Measurements from ENCODE around the gene FXYD6.
A peak's percentile ranks its signal among the peaks of the same experiment; 100 is the strongest.

Gene FXYD6

DNA sequence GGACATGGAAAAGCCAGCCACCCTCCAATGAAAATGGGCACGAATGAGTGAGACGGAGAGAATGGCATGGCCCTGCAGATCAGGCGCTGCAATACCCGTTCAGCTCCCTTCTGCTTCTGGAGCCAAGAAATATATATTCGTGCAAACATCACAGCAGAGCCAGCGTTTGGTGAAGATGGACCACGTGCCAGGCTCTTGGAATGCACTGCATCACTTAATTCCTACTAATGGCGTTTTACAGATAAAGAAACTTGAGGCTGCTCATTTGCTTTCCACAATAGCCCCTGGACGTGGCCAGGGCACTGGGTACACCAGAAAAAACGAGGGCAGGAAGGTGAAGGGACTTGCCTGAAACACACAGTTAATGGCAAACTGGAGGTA is 50.3 kb downstream of the FXYD6 start:
- H3K27me3 Mint-ChIP-seq = peaks cover 46% of the 10 kb centered on the region
- no peaks in the 10 kb centered on the region for H3K36me3 Mint-ChIP-seq
- DNase-seq = no peak
- H3K4me3 Mint-ChIP-seq = no peak overlapping the region
- no peak overlapping the region for H3K27ac Mint-ChIP-seq
- CTCF ChIA-PET = interaction anchor here (1.3 to 9.5 kb wide), 2 partner anchors 120 to 227 kb away, joined by 5 to 137 read pairs; no protein-coding TSS in a partner anchor
- peaks cover 74% of the 10 kb centered on the region for H3K4me1 Mint-ChIP-seq
- H3K9me3 Mint-ChIP-seq = no peaks in the 10 kb centered on the region

GRCh38 chr11:117825538-117826189 is 50.8 kb downstream of the FXYD6 start:
- Mint-ChIP-seq H3K4me1 (peaks cover 69% of the 10 kb centered on the region), H3K9me3 (no peaks in the 10 kb centered on the region), H3K27me3 (peaks cover 42% of the 10 kb centered on the region), H3K4me3 (no peak overlapping the region), H3K36me3 (no peaks in the 10 kb centered on the region), H3K27ac (no peak overlapping the region)
- CTCF ChIA-PET = interaction anchor here (0.6 to 11.5 kb wide), 4 partner anchors 18 to 228 kb away, joined by 3 to 270 read pairs (median 71); no protein-coding TSS in a partner anchor
- no peak for DNase-seq

GRCh38 chr11:117824571-117825537 is 51.6 kb downstream of the FXYD6 start, which contains the start of gene FXYD2:
TSS of gene FXYD2 (minus strand) at chr11:117824744. CDS start at chr11:117824678, 66 bp downstream.
- Mint-ChIP-seq H3K36me3 (no peaks in the 10 kb centered on the region), H3K27ac (peak within 1 kb of the TSS; percentile 12), H3K9me3 (no peaks in the 10 kb centered on the region), H3K4me3 (no peak within 1 kb of the TSS), H3K4me1 (peaks cover 62% of the 10 kb centered on the region), H3K27me3 (peaks cover 42% of the 10 kb centered on the region)
- CTCF ChIA-PET = interaction anchor here (0.6 to 11.5 kb wide), 9 partner anchors 10 to 229 kb away, joined by 3 to 270 read pairs (median 7); no protein-coding TSS in a partner anchor
- DNase-seq = no peak

DNA sequence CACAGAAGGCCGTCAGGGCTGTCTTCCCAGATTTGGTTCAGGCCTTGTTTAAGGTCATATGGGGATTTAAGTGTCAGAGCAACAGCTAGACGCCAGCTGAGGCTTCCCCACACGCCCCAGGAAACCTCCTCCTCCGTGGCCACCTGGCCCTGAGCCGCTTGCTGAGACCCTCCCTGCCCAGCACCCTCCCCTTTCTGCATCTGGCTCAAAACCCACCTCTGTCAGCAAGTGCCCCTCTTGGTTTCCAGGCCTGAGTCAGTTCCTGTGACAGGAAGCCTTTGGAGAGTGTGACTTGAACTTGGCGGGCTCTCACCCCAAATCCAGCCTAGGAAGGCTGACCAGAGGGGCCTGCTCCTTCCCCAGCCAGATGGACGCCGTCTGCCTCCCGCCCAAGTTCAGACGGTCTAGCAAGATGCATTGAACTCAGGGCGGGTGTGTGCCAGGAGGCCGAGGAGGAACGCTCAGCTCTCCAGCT is 52.5 kb downstream of the FXYD6 start:
- CTCF ChIA-PET = interaction anchor here (0.8 to 11.5 kb wide), 17 partner anchors 9 to 348 kb away, joined by 3 to 270 read pairs (median 5); partner anchors contain the start of genes FXYD6 and IL10RA
- peak overlapping the region; percentile 12 for H3K27ac Mint-ChIP-seq
- no peak for DNase-seq
- H3K9me3 Mint-ChIP-seq = no peaks in the 10 kb centered on the region
- H3K36me3 Mint-ChIP-seq = no peaks in the 10 kb centered on the region
- H3K27me3 Mint-ChIP-seq = peaks cover 42% of the 10 kb centered on the region
- H3K4me1 Mint-ChIP-seq = peaks cover 56% of the 10 kb centered on the region
- no peak overlapping the region for H3K4me3 Mint-ChIP-seq

GRCh38 chr11:117823294-117823945 is 53.0 kb downstream of the FXYD6 start:
- DNase-seq = peak; percentile 59
- Mint-ChIP-seq H3K9me3 (no peaks in the 10 kb centered on the region), H3K36me3 (no peaks in the 10 kb centered on the region), H3K27me3 (peaks cover 38% of the 10 kb centered on the region), H3K4me1 (peaks cover 53% of the 10 kb centered on the region), H3K27ac (no peak overlapping the region), H3K4me3 (no peak overlapping the region)
- CTCF ChIA-PET = interaction anchor here (0.8 to 11.5 kb wide), 23 partner anchors 8 to 348 kb away, joined by 3 to 270 read pairs (median 5); partner anchors contain the start of genes FXYD6 and IL10RA

- peaks cover 30% of the 10 kb centered on the region for H3K27me3 Mint-ChIP-seq
- DNase-seq = peak; percentile 67
- H3K27ac Mint-ChIP-seq = no peak overlapping the region
- H3K4me1 Mint-ChIP-seq = peaks cover 53% of the 10 kb centered on the region
- H3K9me3 Mint-ChIP-seq = no peaks in the 10 kb centered on the region
- CTCF ChIA-PET = interaction anchor here (0.6 to 11.5 kb wide), 22 partner anchors 10 to 349 kb away, joined by 3 to 270 read pairs (median 5); partner anchors contain the start of genes FXYD6 and IL10RA
- no peak overlapping the region for H3K4me3 Mint-ChIP-seq
- no peaks in the 10 kb centered on the region for H3K36me3 Mint-ChIP-seq
These were observed 54.1 kb downstream of the FXYD6 start for GRCh38 chr11:117822074-117823033.

GRCh38 chr11:117821431-117821830 is 55.0 kb downstream of the FXYD6 start:
- Mint-ChIP-seq H3K36me3 (no peaks in the 10 kb centered on the region), H3K4me1 (peaks cover 56% of the 10 kb centered on the region), H3K27me3 (peaks cover 27% of the 10 kb centered on the region), H3K27ac (no peak overlapping the region), H3K4me3 (no peak overlapping the region), H3K9me3 (no peaks in the 10 kb centered on the region)
- DNase-seq = peak; percentile 11
- CTCF ChIA-PET = interaction anchor here (0.7 to 11.5 kb wide), 7 partner anchors 13 to 233 kb away, joined by 3 to 270 read pairs (median 9); no protein-coding TSS in a partner anchor

GRCh38 chr11:117820516-117820915 is 55.9 kb downstream of the FXYD6 start:
- H3K4me1 Mint-ChIP-seq = peaks cover 65% of the 10 kb centered on the region
- CTCF ChIA-PET = interaction anchor here (0.9 to 11.5 kb wide), 4 partner anchors 13 to 232 kb away, joined by 3 to 270 read pairs (median 70); no protein-coding TSS in a partner anchor

DNA sequence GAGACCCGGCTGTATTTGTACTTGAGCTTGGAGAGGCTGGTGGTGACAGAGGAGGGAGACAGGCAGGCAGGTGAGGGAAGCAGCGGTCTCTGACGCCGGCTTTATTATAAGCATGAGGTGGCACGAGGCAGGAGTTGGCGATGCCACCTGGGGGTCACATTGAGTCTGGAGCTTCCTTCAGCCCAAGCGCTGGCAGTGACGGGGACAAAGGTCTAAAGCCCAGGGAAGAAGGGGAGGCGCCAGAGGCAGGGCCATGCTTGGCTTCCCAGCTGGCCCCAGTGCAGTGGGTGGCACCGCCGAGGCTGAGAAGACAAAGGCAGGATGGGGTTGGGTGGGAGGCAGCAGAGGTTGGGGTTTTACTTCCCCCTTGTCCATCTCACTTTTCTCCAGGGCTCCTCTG is 56.4 kb downstream of the FXYD6 start:
- Mint-ChIP-seq H3K4me3 (no peak overlapping the region), H3K27me3 (peaks cover 13% of the 10 kb centered on the region), H3K9me3 (no peaks in the 10 kb centered on the region), H3K4me1 (peaks cover 67% of the 10 kb centered on the region), H3K27ac (no peak overlapping the region), H3K36me3 (no peaks in the 10 kb centered on the region)
- no peak for DNase-seq
- CTCF ChIA-PET = interaction anchor here (0.9 to 11.5 kb wide), 3 partner anchors 12 to 232 kb away, joined by 3 to 270 read pairs (median 4); no protein-coding TSS in a partner anchor

More at GRCh38 chr11:117820516-117820915, 55.9 kb downstream of the FXYD6 start:
- Mint-ChIP-seq H3K27me3 (peaks cover 18% of the 10 kb centered on the region), H3K9me3 (no peaks in the 10 kb centered on the region), H3K36me3 (no peaks in the 10 kb centered on the region), H3K4me3 (no peak overlapping the region), H3K27ac (no peak overlapping the region)
- no peak for DNase-seq

DNA sequence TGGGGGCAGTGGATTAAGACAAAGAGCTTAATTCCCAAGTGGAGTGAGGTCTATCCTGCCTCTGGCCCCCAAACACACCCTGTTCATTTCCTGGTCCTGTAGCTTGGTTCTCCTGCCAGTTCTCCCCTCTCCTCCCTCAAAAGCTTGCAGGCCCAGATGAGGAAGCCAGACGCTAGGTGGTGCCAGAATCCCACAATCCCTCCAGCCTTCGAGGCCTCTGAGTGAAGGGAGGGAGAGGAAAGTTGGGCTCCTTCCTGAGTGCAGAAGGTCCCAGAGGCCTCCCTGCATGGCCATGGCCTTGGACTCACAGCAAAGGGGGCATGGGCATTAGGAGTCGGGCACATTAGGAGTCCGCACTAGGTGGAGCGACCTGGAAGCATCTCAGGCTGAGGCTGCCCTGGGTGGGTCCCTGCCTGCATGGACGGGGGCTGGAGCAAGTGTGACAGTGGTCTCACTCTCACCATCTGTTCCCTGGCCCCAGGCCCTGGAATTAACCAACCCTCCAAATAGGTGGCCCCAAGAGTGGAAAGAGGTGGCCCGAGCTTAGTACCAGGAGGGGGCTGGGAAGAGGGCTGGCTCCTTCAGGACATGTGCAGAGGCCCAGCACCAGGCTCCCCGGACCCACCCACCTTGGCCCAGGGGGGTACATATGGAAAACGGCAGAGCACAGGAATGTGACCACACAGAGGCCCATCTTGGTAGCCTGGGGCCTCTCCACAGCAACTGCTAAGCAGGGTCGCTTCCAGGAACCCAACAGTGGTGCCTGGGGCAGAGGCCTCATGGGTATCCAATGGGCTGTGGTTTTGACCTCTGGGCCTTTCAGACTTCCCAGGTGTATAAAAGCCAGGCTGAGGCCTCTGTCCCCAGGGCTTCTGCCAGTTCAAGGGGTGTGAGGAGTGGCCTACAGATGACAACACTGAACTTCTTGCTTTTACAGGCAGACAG is 57.1 kb downstream of the FXYD6 start:
- CTCF ChIA-PET = interaction anchor here (0.9 to 11.5 kb wide), 10 partner anchors 11 to 394 kb away, joined by 3 to 270 read pairs (median 12); no protein-coding TSS in a partner anchor
- Mint-ChIP-seq H3K27me3 (peaks cover 6% of the 10 kb centered on the region), H3K4me1 (peaks cover 67% of the 10 kb centered on the region), H3K9me3 (no peaks in the 10 kb centered on the region), H3K4me3 (no peak overlapping the region), H3K36me3 (no peaks in the 10 kb centered on the region), H3K27ac (no peak overlapping the region)
- no peak for DNase-seq

GRCh38 chr11:117818041-117818873 is 58.2 kb downstream of the FXYD6 start:
- Mint-ChIP-seq H3K36me3 (no peaks in the 10 kb centered on the region), H3K4me3 (no peak overlapping the region), H3K27me3 (peaks cover 4% of the 10 kb centered on the region), H3K9me3 (no peaks in the 10 kb centered on the region), H3K4me1 (peaks cover 61% of the 10 kb centered on the region), H3K27ac (peak overlapping the region; percentile 80)
- CTCF ChIA-PET = interaction anchor here (0.6 to 11.5 kb wide), 17 partner anchors 10 to 484 kb away, joined by 3 to 270 read pairs (median 6); partner anchors contain the start of gene DSCAML1
- no peak for DNase-seq

All from activated naive CD4-positive, alpha-beta T cell treated with anti-CD3 and anti-CD28 coated beads, Interleukin-2, amount 10 ng/mL, durations not matched to agents 7 days and 5 days (primary cell).